ENCODE results near the gene TP53I13. TPM values are rescaled to one million over a fixed set of nuclear protein-coding genes. Genes with fewer than 3 reads are reported as not detected.

The TP53I13 gene
- total and polyA plus RNA-seq, 7 experiments from 2014 or later = 19.3 to 87.5 (median 61.7) TPM

DNA sequence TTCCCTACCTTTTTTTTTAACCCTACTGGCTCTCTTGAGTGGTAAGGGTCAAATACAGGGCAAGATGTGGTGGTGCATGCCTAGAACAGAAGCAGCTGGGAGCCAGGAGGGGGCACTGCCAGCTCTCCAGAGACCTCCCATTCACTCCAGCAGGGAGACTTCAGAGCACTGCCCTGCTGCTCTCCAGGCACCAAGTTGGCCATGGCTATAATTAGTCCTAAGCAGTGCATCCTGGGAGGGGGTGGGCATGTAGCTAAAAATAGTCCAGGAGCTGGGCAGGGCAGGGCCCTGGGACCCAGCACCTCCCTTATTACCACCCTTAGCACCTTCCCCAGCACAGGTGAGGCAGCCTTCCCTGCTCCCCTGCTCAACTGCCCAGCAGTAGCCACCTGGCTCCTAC, 50.8 kb downstream of the TP53I13 start:
- no peak overlapping the region for H3K4me3 ChIP-seq (ENCODE audit: low read length)
- peaks cover 21 to 65% (median 48%) of the 10 kb centered on the region in 7 donors for H3K4me1 Mint-ChIP-seq
- POLR2A ChIA-PET = interaction anchor here (1.7 to 4.6 kb wide), 3 partner anchors 27 to 160 kb away, joined by 3 to 59 read pairs (median 5); partner anchors contain the start of genes ANKRD13B and GIT1
- CTCF ChIA-PET = interaction anchor here (6.4 kb wide), 1 partner anchor 159 kb away, joined by 37 read pairs; no protein-coding TSS in a partner anchor
- H3K9me3 Mint-ChIP-seq = no peaks in the 10 kb centered on the region
- no peaks in the 10 kb centered on the region for H3K36me3 ChIP-seq (ENCODE audit: control insufficient read depth in 2 of 3, insufficient read depth in 3 of 3, low read length in 3 of 3)
- peaks cover 29 to 41% of the 10 kb centered on the region in 2 donors for H3K4me1 ChIP-seq (ENCODE audit: control insufficient read depth in 2 of 2, insufficient read depth in 2 of 2, low read length in 2 of 2)
- peak overlapping the region in 3 of 10 donors; percentile 20 to 93 (median 29) for H3K4me3 Mint-ChIP-seq
- intact Hi-C loops (cut with micrococcal nuclease) = loop anchor here in 1 of 2 donors (5.0 to 10.0 kb wide), 2 partner anchors 158 to 496 kb away; partner anchors contain the start of gene NSRP1
- H3K36me3 Mint-ChIP-seq = no peaks in the 10 kb centered on the region
- no peaks in the 10 kb centered on the region for H3K27me3 ChIP-seq (ENCODE audit: control insufficient read depth in 2 of 2, insufficient read depth in 2 of 2, low read length in 2 of 2)
- H3K27ac ChIP-seq (ENCODE audit: low read depth, low read length) = no peak overlapping the region
- no peak for DNase-seq
- no peak for ATAC-seq
- no peaks in the 10 kb centered on the region for H3K9me3 ChIP-seq (ENCODE audit: control insufficient read depth in 2 of 3, low read length in 3 of 3)
- peaks cover 0 to 21% (median 0%) of the 10 kb centered on the region in 5 donors for H3K27me3 Mint-ChIP-seq
- no peak overlapping the region for H3K27ac Mint-ChIP-seq

DNA sequence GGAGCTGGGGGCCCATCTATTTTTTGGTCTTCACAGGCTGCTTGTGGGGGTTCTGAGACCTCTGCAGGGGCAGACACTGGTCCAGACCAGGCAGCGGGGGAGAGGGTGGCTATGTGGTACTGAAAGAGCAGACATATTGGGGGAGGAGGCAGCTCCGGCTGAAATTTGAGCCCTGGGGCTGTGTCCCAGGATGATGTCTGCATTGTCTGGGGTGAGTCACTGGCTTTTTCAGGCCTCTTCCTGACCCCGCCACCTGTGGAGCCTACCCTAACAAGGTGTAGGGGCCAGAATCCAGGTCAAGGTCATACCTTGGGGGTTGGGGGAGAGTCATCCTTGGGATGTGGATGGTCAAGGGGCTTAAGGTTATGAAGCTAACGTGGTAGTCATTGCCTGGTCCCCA, 51.8 kb downstream of the TP53I13 start:
- H3K36me3 ChIP-seq (ENCODE audit: control insufficient read depth in 2 of 3, insufficient read depth in 3 of 3, low read length in 3 of 3) = no peaks in the 10 kb centered on the region
- Mint-ChIP-seq H3K4me3 (peak overlapping the region in 1 of 10 donors; percentile 23), H3K27me3 (peaks cover 0 to 21% (median 0%) of the 10 kb centered on the region in 5 donors), H3K36me3 (no peaks in the 10 kb centered on the region), H3K4me1 (peaks cover 23 to 63% (median 44%) of the 10 kb centered on the region in 7 donors), H3K9me3 (no peaks in the 10 kb centered on the region), H3K27ac (no peak overlapping the region)
- no peak overlapping the region for H3K27ac ChIP-seq (ENCODE audit: low read depth, low read length)
- ATAC-seq = no peak
- ChIA-PET CTCF (interaction anchor here (6.4 kb wide), 1 partner anchor 158 kb away, joined by 37 read pairs; no protein-coding TSS in a partner anchor), POLR2A (interaction anchor here (1.7 to 1.8 kb wide), 3 partner anchors 32 to 159 kb away, joined by 3 to 5 read pairs (median 3); partner anchors contain the start of gene GIT1)
- intact Hi-C loops (cut with micrococcal nuclease) = no loop called here
- no peak overlapping the region for H3K4me3 ChIP-seq (ENCODE audit: low read length)
- no peaks in the 10 kb centered on the region for H3K27me3 ChIP-seq (ENCODE audit: control insufficient read depth in 2 of 2, insufficient read depth in 2 of 2, low read length in 2 of 2)
- DNase-seq = no peak
- H3K4me1 ChIP-seq (ENCODE audit: control insufficient read depth in 2 of 2, insufficient read depth in 2 of 2, low read length in 2 of 2) = peaks cover 23 to 33% of the 10 kb centered on the region in 2 donors
- no peaks in the 10 kb centered on the region for H3K9me3 ChIP-seq (ENCODE audit: control insufficient read depth in 2 of 3, low read length in 3 of 3)

DNA sequence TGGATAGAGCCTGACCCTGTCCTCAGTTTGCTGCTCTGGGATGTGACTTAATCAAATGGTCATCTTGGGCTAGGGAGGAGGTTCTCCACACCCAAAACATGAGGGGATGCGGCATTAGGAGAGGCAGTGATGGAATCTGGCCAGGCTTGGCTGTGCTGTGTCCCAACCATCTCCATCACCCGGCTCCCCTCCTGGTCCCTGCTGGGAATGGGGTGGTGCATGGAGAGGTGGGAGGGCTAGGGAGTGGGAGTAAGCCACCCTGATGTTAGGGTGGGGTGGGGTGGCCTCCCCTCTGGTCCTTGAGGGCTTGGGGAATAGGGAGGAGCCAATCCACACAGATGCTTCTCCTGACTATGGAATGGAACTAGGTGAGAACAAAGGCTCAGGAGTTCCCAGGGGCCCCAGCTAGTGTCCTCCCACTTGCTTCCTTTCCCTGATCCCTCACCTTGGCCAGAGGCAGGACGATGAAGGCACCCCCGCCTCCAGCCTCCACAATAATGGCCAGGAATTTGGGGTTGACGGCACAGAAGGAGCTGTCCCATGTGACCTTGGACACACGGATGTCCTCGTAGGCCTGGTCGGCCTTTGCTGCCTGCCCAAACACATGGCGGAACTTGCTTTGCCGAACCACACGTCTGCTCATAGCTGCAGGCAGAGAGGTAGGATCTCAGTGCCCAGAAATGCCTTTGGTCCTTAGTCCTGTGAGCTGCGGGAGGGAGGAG, 52.4 kb downstream of the TP53I13 start:
- ChIA-PET CTCF (interaction anchor here (0.7 to 1.1 kb wide), 2 partner anchors 21 to 42 kb away, joined by 3 read pairs; no protein-coding TSS in a partner anchor), POLR2A (interaction anchor here (1.7 to 1.8 kb wide), 2 partner anchors 33 to 53 kb away, joined by 3 to 5 read pairs; partner anchors contain the start of gene GIT1)
- DNase-seq = no peak
- H3K4me3 Mint-ChIP-seq = peak overlapping the region; percentile 23 to 84 (median 61)
- H3K9me3 Mint-ChIP-seq = no peaks in the 10 kb centered on the region
- intact Hi-C loops (cut with micrococcal nuclease) = no loop called here
- peaks cover 0 to 4% (median 0%) of the 10 kb centered on the region in 5 donors for H3K36me3 Mint-ChIP-seq
- Histone ChIP-seq H3K9me3 (ENCODE audit: control insufficient read depth in 2 of 3, low read length in 3 of 3) (no peaks in the 10 kb centered on the region), H3K27me3 (ENCODE audit: control insufficient read depth in 2 of 2, insufficient read depth in 2 of 2, low read length in 2 of 2) (no peaks in the 10 kb centered on the region), H3K4me3 (ENCODE audit: low read length) (no peak overlapping the region), H3K4me1 (ENCODE audit: control insufficient read depth in 2 of 2, insufficient read depth in 2 of 2, low read length in 2 of 2) (peaks cover 23 to 31% of the 10 kb centered on the region in 2 donors), H3K27ac (ENCODE audit: low read depth, low read length) (no peak overlapping the region), H3K36me3 (ENCODE audit: control insufficient read depth in 2 of 3, insufficient read depth in 3 of 3, low read length in 3 of 3) (no peaks in the 10 kb centered on the region)
- no peak overlapping the region for H3K27ac Mint-ChIP-seq
- H3K4me1 Mint-ChIP-seq = peaks cover 22 to 58% (median 47%) of the 10 kb centered on the region in 7 donors
- ATAC-seq = no peak
- peaks cover 0 to 19% (median 0%) of the 10 kb centered on the region in 5 donors for H3K27me3 Mint-ChIP-seq

DNA sequence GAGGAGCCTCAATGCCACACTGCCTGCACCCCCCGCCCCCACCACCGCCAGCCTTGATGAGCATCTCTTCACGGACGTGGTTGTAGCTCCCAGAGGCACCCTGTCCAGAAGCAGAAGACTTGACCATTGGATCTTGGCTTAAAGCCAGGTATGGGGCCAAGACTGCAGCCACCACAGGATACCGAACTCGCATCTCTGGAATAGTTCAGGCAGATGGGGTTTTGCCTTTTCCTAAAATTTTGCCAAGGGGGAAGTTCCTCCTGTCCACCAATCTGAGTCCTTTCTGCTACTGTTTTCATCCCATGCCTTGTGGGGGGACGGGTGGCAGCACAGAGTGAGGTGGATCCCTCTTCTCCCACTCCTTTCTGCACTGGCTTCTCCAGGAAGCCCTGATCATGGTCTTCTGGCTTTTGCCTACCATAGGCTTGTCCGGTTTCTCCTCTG, 53.3 kb downstream of the TP53I13 start:
- ChIA-PET POLR2A (interaction anchor here (1.7 kb wide), 1 partner anchor 54 kb away, joined by 3 read pairs; no protein-coding TSS in a partner anchor), CTCF (interaction anchor here (0.7 to 1.1 kb wide), 2 partner anchors 21 to 43 kb away, joined by 3 read pairs; no protein-coding TSS in a partner anchor)
- Mint-ChIP-seq H3K4me3 (peak overlapping the region; percentile 61 to 85 (median 76)), H3K9me3 (no peaks in the 10 kb centered on the region), H3K27me3 (peaks cover 0 to 14% (median 0%) of the 10 kb centered on the region in 5 donors), H3K27ac (peak overlapping the region in 1 of 9 donors; percentile 53), H3K4me1 (peaks cover 16 to 52% (median 41%) of the 10 kb centered on the region in 7 donors), H3K36me3 (peaks cover 0 to 4% (median 0%) of the 10 kb centered on the region in 5 donors)
- peak overlapping the region; percentile 68 for H3K4me3 ChIP-seq (ENCODE audit: low read length)
- no peak for ATAC-seq
- intact Hi-C loops (cut with micrococcal nuclease) = no loop called here
- no peaks in the 10 kb centered on the region for H3K9me3 ChIP-seq (ENCODE audit: control insufficient read depth in 2 of 3, low read length in 3 of 3)
- no peaks in the 10 kb centered on the region for H3K36me3 ChIP-seq (ENCODE audit: control insufficient read depth in 2 of 3, insufficient read depth in 3 of 3, low read length in 3 of 3)
- no peak overlapping the region for H3K27ac ChIP-seq (ENCODE audit: low read depth, low read length)
- no peaks in the 10 kb centered on the region for H3K27me3 ChIP-seq (ENCODE audit: control insufficient read depth in 2 of 2, insufficient read depth in 2 of 2, low read length in 2 of 2)
- DNase-seq = no peak
- H3K4me1 ChIP-seq (ENCODE audit: control insufficient read depth in 2 of 2, insufficient read depth in 2 of 2, low read length in 2 of 2) = peaks cover 14 to 23% of the 10 kb centered on the region in 2 donors

Other genes starting within 250 kb of the TP53I13 start
- 10 to 100 TPM; 62.4 to 70.1 (median 66.5) TPM for gene TAOK1, start 178.3 kb upstream of the TP53I13 start, total RNA-seq
- gene TAOK1, start 178.3 kb upstream of the TP53I13 start, polyA plus RNA-seq = 1 to 10 TPM; 2.2 to 3.2 TPM
- 10 to 100 TPM in 2 of 5 experiments, 1 to 10 TPM in 3; 8.6 to 17.6 (median 10.0) TPM for gene ABHD15, start 1.7 kb upstream of the TP53I13 start, total RNA-seq
- gene ABHD15, start 1.7 kb upstream of the TP53I13 start, polyA plus RNA-seq = 1 to 10 TPM; 3.1 to 5.3 TPM
- 10 to 100 TPM; 42.5 to 76.3 (median 62.4) TPM for gene GIT1, start 20.9 kb downstream of the TP53I13 start, total RNA-seq
- 10 to 100 TPM in 1 of 2 donors, 1 to 10 TPM in 1; 6.8 to 20.0 TPM for gene GIT1, start 20.9 kb downstream of the TP53I13 start, polyA plus RNA-seq
- 1 to 10 TPM in 3 of 5 experiments, under 1 TPM in 2; 0.70 to 9.8 (median 1.5) TPM for gene ANKRD13B, start 24.4 kb downstream of the TP53I13 start, total RNA-seq
- gene ANKRD13B, start 24.4 kb downstream of the TP53I13 start, polyA plus RNA-seq = under 1 TPM in 1 of 2 donors, not detected in 1; 0.51 TPM
- gene CORO6, start 54.2 kb downstream of the TP53I13 start, total RNA-seq = 1 to 10 TPM; 1.4 to 3.1 (median 1.7) TPM
- under 1 TPM; 0.15 to 0.35 TPM for gene CORO6, start 54.2 kb downstream of the TP53I13 start, polyA plus RNA-seq

Measured in naive thymus-derived CD4-positive, alpha-beta T cell (primary cell).